Activated CD8-positive, alpha-beta memory T cell treated with anti-CD3 and anti-CD28 coated beads for 36 hours (primary cell): ENCODE measurements around the gene ZNF81. TPM values are rescaled to one million over a fixed set of nuclear protein-coding genes. Genes with fewer than 3 reads are reported as not detected.

ENCODE experiments used
- total RNA-seq, 2 experiments: library from RNA; stranded (reverse); gene quantifications; one replicate each; pipeline ENCODE4 v1.2.3, GENCODE V29; 2021

ZNF81 gene
- total RNA-seq, 2 experiments from 2014 or later, result 5.5 to 5.7 TPM

Other genes starting within 250 kb of the ZNF81 start
- gene SYN1, start 217.0 kb upstream of the ZNF81 start, total RNA-seq, result under 1 TPM; 0.27 to 0.84 TPM
- gene CFP, start 207.0 kb upstream of the ZNF81 start, total RNA-seq, result 1 to 10 TPM in 1 of 2 experiments, under 1 TPM in 1; 0.61 to 1.3 TPM
- gene ELK1, start 186.3 kb upstream of the ZNF81 start, total RNA-seq, result 10 to 100 TPM; 63.4 to 67.7 TPM
- gene UXT, start 177.7 kb upstream of the ZNF81 start, total RNA-seq, result 100 to 1,000 TPM; 152 to 172 TPM
- gene ZNF182, start 167.1 kb downstream of the ZNF81 start, total RNA-seq, result 1 to 10 TPM; 6.7 to 6.9 TPM
- not detected for gene SPACA5, start 170.1 kb downstream of the ZNF81 start, total RNA-seq
- gene ZNF630, start 234.7 kb downstream of the ZNF81 start, total RNA-seq, result 1 to 10 TPM; 1.3 to 2.0 TPM